Neural progenitor cell (in vitro differentiated cells): Measurements from ENCODE around the gene PDGFB. TPM values are rescaled to one million over a fixed set of nuclear protein-coding genes. Genes with fewer than 3 reads are reported as not detected.

ENCODE experiments used
- DNase-seq: peaks from one replicate; pipeline ENCODE4 v3.0.0-alpha.2; 2016; ENCODE audit warnings: low spot score
- H2AFZ ChIP-seq: fragments of 200-600 bp; sonication (generic); replicated peaks from 2 replicates; pipeline ENCODE4 v1.6.1; 2016; ENCODE audit warnings: antibody characterized with exemption
- H3F3A ChIP-seq: fragments of 200-600 bp; sonication (generic); 2 replicates; pipeline ENCODE4 v1.6.1; 2016; ENCODE audit warnings: antibody characterized with exemption, low read depth
- H3K27ac ChIP-seq: fragments of 200-600 bp; sonication (generic); 2 replicates; pipeline ENCODE4 v1.5.1; 2016; ENCODE audit warnings: mild to moderate bottlenecking
- H3K27me3 ChIP-seq: fragments of 200-600 bp; sonication (generic); 2 replicates; pipeline ENCODE4 v1.6.1; 2016; ENCODE audit warnings: mild to moderate bottlenecking, moderate library complexity
- H3K36me3 ChIP-seq: fragments of 200-600 bp; sonication (generic); 2 replicates; pipeline ENCODE4 v1.5.1; 2016
- H3K4me1 ChIP-seq: fragments of 200-600 bp; sonication (generic); 2 replicates; pipeline ENCODE4 v1.6.1; 2016; ENCODE audit warnings: mixed run types
- H3K4me2 ChIP-seq: fragments of 200-600 bp; sonication (generic); 2 replicates; pipeline ENCODE4 v1.6.1; 2016
- H3K4me3 ChIP-seq: fragments of 200-600 bp; sonication (generic); 2 replicates; pipeline ENCODE4 v1.5.1; 2016
- H3K79me2 ChIP-seq: fragments of 200-600 bp; sonication (generic); 2 replicates; pipeline ENCODE4 v1.6.1; 2016; ENCODE audit warnings: low read depth
- H3K9ac ChIP-seq: fragments of 200-600 bp; sonication (generic); 2 replicates; pipeline ENCODE4 v1.6.1; 2016
- H3K9me3 ChIP-seq: fragments of 200-600 bp; sonication (generic); 2 replicates; pipeline ENCODE4 v1.5.1; 2016; ENCODE audit warnings: low read depth
- H4K20me1 ChIP-seq: fragments of 200-600 bp; sonication (generic); 2 replicates; pipeline ENCODE4 v1.6.1; 2016; ENCODE audit warnings: low read depth
- H3K27ac Mint-ChIP-seq: 3 replicates; pipeline ENCODE4 v1.8.0; 2021; ENCODE audit warnings: mixed read lengths
- H3K27me3 Mint-ChIP-seq: 2 replicates; pipeline ENCODE4 v1.8.0; 2022; ENCODE audit warnings: low read depth, mild to moderate bottlenecking, inconsistent platforms, moderate library complexity, mixed read lengths; ENCODE audit not compliant: insufficient read depth
- H3K36me3 Mint-ChIP-seq: 3 replicates; pipeline ENCODE4 v1.8.0; 2021; ENCODE audit warnings: mixed read lengths
- H3K4me1 Mint-ChIP-seq: 3 replicates; pipeline ENCODE4 v1.8.0; 2021; ENCODE audit warnings: mixed read lengths
- H3K4me3 Mint-ChIP-seq: 3 replicates; pipeline ENCODE4 v1.8.0; 2021; ENCODE audit warnings: mild to moderate bottlenecking, moderate library complexity, mixed read lengths
- H3K9me3 Mint-ChIP-seq: 3 replicates; pipeline ENCODE4 v1.8.0; 2020; ENCODE audit warnings: mixed read lengths
- EZH2 ChIP-seq: fragments of 200-600 bp; sonication (generic); IDR thresholded peaks from 2 replicates; pipeline ENCODE4 v1.6.1; 2017; ENCODE audit warnings: antibody characterized with exemption, mild to moderate bottlenecking, moderate library complexity
- EZH2phosphoT487 ChIP-seq: fragments of 200-600 bp; sonication (generic); IDR thresholded peaks from 2 replicates; pipeline ENCODE4 v1.6.1; 2017; ENCODE audit warnings: antibody characterized with exemption
- total RNA-seq: library from RNA; depleted of rRNA; stranded (reverse); fragments of >200 nt; gene quantifications from 2 replicates; pipeline ENCODE4 v1.2.3, GENCODE V29; 2015; ENCODE audit warnings: low replicate concordance
- TF ChIP-seq, protein P1 (sequence below): fragments of 200-600 bp; sonication (generic); IDR thresholded peaks from 2 replicates; pipeline ENCODE4 v1.5.1; 2017; ENCODE audit warnings: antibody characterized with exemption, mild to moderate bottlenecking

The PDGFB gene
- total RNA-seq, 1 donor from 2014 or later: 0.15 TPM

DNA sequence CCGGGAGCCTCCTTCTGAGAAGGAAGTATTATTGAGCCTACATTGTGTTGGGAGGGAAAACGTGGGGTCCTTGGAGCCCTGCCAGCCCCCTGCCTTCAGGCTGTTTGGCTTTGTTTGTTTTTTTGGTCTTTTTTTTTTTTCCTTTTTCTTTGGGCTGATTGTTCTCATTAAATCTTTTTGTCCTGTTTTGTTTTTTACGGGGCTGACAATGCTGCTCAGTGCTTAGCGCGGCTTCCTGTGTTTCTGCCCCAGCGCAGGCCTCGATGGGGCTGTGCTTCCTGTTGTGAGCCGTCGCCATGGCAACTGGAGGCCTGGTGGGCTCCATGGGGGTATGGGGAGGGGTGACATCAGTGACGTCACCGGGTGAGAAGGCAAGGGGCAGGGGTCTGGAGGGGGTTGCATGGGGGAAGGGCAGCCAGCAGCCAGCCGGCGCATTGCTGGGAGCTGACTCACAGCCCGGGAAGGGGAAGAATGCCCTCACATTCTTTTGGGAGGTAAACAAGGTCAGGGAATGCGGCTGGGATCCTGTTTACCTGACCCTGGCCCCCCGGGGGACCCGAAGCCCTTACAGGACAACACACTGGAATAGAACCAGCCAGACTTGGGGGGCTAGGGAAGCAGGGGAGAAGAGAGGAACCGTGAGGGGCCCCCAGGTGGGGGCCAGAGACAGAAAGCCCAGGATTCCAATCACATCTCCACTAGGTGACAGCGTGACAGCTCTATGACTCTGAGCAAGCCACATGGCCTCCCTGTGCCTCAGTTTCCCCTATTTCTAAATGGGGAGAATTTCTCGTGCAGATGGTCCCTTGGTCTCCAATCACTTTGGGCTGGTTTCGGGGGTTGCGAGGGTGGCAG lies 70.1 kb downstream of the PDGFB start:
- Histone ChIP-seq H3K4me1 (peaks cover 65% of the 10 kb centered on the region), H3K9ac (no peak overlapping the region), H2AFZ (peak overlapping the region; percentile 66), H3K27me3 (no peaks in the 10 kb centered on the region), H3F3A (peaks cover 43% of the 10 kb centered on the region), H4K20me1 (no peaks in the 10 kb centered on the region), H3K27ac (peak overlapping the region; percentile 75), H3K4me2 (peak overlapping the region; percentile 53), H3K36me3 (no peaks in the 10 kb centered on the region), H3K9me3 (no peaks in the 10 kb centered on the region), H3K79me2 (no peaks in the 10 kb centered on the region), H3K4me3 (no peak overlapping the region)
- H3K27ac Mint-ChIP-seq: peak overlapping the region; percentile 98
- H3K9me3 Mint-ChIP-seq: no peaks in the 10 kb centered on the region
- peaks cover 78% of the 10 kb centered on the region for H3K4me1 Mint-ChIP-seq
- TF ChIP-seq EZH2 (no peak), EZH2phosphoT487 (no peak)
- TF ChIP-seq, protein P1, sequence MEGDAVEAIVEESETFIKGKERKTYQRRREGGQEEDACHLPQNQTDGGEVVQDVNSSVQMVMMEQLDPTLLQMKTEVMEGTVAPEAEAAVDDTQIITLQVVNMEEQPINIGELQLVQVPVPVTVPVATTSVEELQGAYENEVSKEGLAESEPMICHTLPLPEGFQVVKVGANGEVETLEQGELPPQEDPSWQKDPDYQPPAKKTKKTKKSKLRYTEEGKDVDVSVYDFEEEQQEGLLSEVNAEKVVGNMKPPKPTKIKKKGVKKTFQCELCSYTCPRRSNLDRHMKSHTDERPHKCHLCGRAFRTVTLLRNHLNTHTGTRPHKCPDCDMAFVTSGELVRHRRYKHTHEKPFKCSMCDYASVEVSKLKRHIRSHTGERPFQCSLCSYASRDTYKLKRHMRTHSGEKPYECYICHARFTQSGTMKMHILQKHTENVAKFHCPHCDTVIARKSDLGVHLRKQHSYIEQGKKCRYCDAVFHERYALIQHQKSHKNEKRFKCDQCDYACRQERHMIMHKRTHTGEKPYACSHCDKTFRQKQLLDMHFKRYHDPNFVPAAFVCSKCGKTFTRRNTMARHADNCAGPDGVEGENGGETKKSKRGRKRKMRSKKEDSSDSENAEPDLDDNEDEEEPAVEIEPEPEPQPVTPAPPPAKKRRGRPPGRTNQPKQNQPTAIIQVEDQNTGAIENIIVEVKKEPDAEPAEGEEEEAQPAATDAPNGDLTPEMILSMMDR: no peak
- H3K27me3 Mint-ChIP-seq: peaks cover 13% of the 10 kb centered on the region
- no peaks in the 10 kb centered on the region for H3K36me3 Mint-ChIP-seq
- H3K4me3 Mint-ChIP-seq: peak overlapping the region; percentile 78
- peak; percentile 99 for DNase-seq

DNA sequence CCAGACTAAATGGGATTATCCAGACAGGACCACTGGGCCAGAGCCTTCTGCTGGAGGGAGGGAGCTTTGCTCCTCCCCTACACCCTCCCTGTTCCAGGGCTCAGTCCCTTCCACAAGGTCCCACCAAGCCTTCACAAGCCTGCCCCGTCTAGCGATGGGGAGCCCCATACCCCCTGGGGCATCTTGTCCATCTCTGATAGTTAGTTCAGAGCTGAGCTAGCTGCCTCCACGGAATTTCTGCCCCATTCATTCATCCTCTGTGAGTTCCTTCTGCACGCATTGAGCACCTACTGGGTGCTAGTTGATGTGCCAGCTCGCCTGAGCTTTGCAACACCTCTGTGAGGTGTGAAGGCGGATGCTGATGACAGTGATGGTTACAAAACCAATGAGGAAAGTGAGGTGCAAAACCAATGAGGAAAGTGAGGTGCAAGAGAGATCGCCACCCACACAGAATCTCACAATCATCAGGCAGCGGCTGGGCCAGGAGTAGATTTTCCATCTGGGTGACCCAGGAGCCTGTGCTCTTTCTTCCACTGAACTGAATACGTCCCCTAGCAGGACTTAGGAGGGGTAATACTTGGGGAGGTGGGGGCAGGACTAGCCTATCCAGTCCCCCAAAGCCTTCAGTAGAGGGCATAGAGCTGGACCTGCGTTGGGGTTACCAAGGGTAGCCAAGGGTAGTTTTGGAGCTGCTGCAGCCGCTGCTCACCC lies 70.8 kb downstream of the PDGFB start:
- Mint-ChIP-seq H3K4me3 (peak overlapping the region; percentile 9), H3K36me3 (no peaks in the 10 kb centered on the region), H3K4me1 (peaks cover 73% of the 10 kb centered on the region), H3K27ac (peak overlapping the region; percentile 98), H3K27me3 (peaks cover 12% of the 10 kb centered on the region), H3K9me3 (no peaks in the 10 kb centered on the region)
- Histone ChIP-seq H3K27me3 (no peaks in the 10 kb centered on the region), H3K9ac (no peak overlapping the region), H4K20me1 (no peaks in the 10 kb centered on the region), H3K36me3 (no peaks in the 10 kb centered on the region), H3K79me2 (no peaks in the 10 kb centered on the region), H3F3A (peaks cover 36% of the 10 kb centered on the region), H3K4me2 (peak overlapping the region; percentile 53), H3K4me1 (peaks cover 57% of the 10 kb centered on the region), H3K27ac (peak overlapping the region; percentile 75), H3K9me3 (no peaks in the 10 kb centered on the region), H2AFZ (peak overlapping the region; percentile 66), H3K4me3 (no peak overlapping the region)
- TF ChIP-seq, protein P1: no peak
- TF ChIP-seq EZH2phosphoT487 (no peak), EZH2 (no peak)
- DNase-seq: no peak

Other genes starting within 250 kb of the PDGFB start
- 3.0 and 4.6 TPM in 2 replicates for gene APOBEC3C, start 230.7 kb downstream of the PDGFB start, total RNA-seq
- gene APOBEC3D, start 223.9 kb downstream of the PDGFB start, total RNA-seq: 0.26 and 0.87 TPM in 2 replicates
- 0.45 and 2.8 TPM in 2 replicates for gene APOBEC3F, start 204.1 kb downstream of the PDGFB start, total RNA-seq
- gene APOBEC3G, start 167.7 kb downstream of the PDGFB start, total RNA-seq: 0.30 and 0.90 TPM in 2 replicates
- 0.87 and 1.4 TPM in 2 replicates for gene APOBEC3H, start 147.7 kb downstream of the PDGFB start, total RNA-seq
- gene CBX7, start 92.3 kb downstream of the PDGFB start, total RNA-seq: 0.71 and 7.7 TPM in 2 replicates
- gene RPL3, start 74.6 kb upstream of the PDGFB start, total RNA-seq: 3,021 and 4,709 TPM in 2 replicates
- 11.0 and 26.9 TPM in 2 replicates for gene SYNGR1, start 105.0 kb upstream of the PDGFB start, total RNA-seq
- 15.8 and 28.7 TPM in 2 replicates for gene TAB1, start 154.8 kb upstream of the PDGFB start, total RNA-seq
- 7.5 and 18.5 TPM in 2 replicates for gene MGAT3, start 212.0 kb upstream of the PDGFB start, total RNA-seq